IMR-90 (cell line): ENCODE measurements around the gene COG3.

Experiments used
- BHLHE40 ChIP-seq: fragments of 150-350 bp; IDR thresholded peaks from 2 replicates; pipeline ENCODE4 v1.6.1; 2016; ENCODE audit warnings: mild to moderate bottlenecking, low read depth, low read length
- CEBPB ChIP-seq: IDR thresholded peaks from 2 replicates; pipeline ENCODE4 v1.6.1; 2012; ENCODE audit warnings: low read depth, low read length, improper control_type of control experiment
- CHD1 ChIP-seq: IDR thresholded peaks from 2 replicates; pipeline ENCODE4 v1.6.1; 2012; ENCODE audit warnings: low read depth, low read length, improper control_type of control experiment
- POLR2A ChIP-seq: IDR thresholded peaks from 2 replicates; pipeline ENCODE4 v1.6.1; 2012; ENCODE audit warnings: mild to moderate bottlenecking, low read depth, low read length
- TF ChIP-seq, protein P1 (sequence below): conservative IDR thresholded peaks from 2 replicates; pipeline ENCODE4 v1.5.1; 2012; ENCODE audit warnings: mild to moderate bottlenecking, low read depth, low read length, improper control_type of control experiment

DNA sequence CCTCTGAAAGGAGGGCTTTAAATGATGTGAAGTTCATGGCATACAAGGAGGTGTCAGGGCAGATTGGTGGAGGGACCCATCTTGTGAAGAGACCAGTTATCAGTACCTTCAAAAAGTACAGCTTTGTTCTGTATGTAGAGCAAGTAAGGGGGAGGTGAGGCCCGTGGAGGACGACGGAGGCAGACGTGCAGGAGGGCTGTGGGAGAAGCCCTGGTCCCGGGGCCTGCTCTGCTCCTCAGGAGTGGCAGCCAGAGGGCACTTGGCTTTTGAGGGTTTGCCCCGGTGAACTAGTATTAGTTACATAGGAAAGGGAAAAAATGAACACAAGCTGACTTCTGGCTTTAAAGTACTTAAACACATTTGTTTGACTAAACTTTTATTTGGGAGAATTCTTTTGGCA lies 42.1 kb downstream of the COG3 start:
- TF ChIP-seq CEBPB, result no peak
- TF ChIP-seq, protein P1, sequence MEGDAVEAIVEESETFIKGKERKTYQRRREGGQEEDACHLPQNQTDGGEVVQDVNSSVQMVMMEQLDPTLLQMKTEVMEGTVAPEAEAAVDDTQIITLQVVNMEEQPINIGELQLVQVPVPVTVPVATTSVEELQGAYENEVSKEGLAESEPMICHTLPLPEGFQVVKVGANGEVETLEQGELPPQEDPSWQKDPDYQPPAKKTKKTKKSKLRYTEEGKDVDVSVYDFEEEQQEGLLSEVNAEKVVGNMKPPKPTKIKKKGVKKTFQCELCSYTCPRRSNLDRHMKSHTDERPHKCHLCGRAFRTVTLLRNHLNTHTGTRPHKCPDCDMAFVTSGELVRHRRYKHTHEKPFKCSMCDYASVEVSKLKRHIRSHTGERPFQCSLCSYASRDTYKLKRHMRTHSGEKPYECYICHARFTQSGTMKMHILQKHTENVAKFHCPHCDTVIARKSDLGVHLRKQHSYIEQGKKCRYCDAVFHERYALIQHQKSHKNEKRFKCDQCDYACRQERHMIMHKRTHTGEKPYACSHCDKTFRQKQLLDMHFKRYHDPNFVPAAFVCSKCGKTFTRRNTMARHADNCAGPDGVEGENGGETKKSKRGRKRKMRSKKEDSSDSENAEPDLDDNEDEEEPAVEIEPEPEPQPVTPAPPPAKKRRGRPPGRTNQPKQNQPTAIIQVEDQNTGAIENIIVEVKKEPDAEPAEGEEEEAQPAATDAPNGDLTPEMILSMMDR, result no peak
- no peak for TF ChIP-seq POLR2A
- TF ChIP-seq CHD1, result no peak
- no peak for TF ChIP-seq BHLHE40
